SK-N-SH treated with all-trans-retinoic acid at 6 μM for 48 hours (cell line): ENCODE measurements around the gene TXN2.
"Not testable (repeated sequence)": the region's sequence is repeated elsewhere in the genome, so short reads cannot be mapped to it uniquely, and the experiment has no call there.

ENCODE experiments used
- ARNTL ChIP-seq: fragments of 450-650 bp; formaldehyde crosslinking; IDR thresholded peaks from 2 replicates; pipeline ENCODE4 v1.5.0; 2020; ENCODE audit warnings: low read depth, mild to moderate bottlenecking, moderate library complexity, borderline replicate concordance
- BACH2 ChIP-seq: fragments of 250-450 bp; sonication (Bioruptor Pico); IDR thresholded peaks from 2 replicates; pipeline ENCODE4 v1.9.0; 2021; ENCODE audit warnings: mild to moderate bottlenecking, borderline replicate concordance
- GLIS3 ChIP-seq: fragments of 250-450 bp; sonication (Bioruptor Pico); IDR thresholded peaks from 2 replicates; pipeline ENCODE4 v1.5.0; 2020; ENCODE audit warnings: mild to moderate bottlenecking, moderate library complexity
- OSR1 ChIP-seq: fragments of 250-450 bp; sonication (Bioruptor Pico); IDR thresholded peaks from 2 replicates; pipeline ENCODE4 v1.8.0; 2022; ENCODE audit warnings: moderate library complexity, mild to moderate bottlenecking, inconsistent platforms
- TOX ChIP-seq: fragments of 250-450 bp; sonication (Bioruptor Pico); IDR thresholded peaks from 2 replicates; pipeline ENCODE4 v1.8.0; 2021; ENCODE audit warnings: mild to moderate bottlenecking, moderate library complexity, borderline replicate concordance
- ZC3H10 ChIP-seq: fragments of 250-450 bp; sonication (Bioruptor Pico); IDR thresholded peaks from 2 replicates; pipeline ENCODE4 v1.5.1; 2021; ENCODE audit warnings: mild to moderate bottlenecking, moderate library complexity
- ZFP3 ChIP-seq: fragments of 250-450 bp; sonication (Bioruptor Pico); IDR thresholded peaks from 2 replicates; pipeline ENCODE4 v1.5.0; 2020; ENCODE audit warnings: mild to moderate bottlenecking, moderate library complexity
- ZFP30 ChIP-seq: fragments of 450-650 bp; formaldehyde crosslinking; IDR thresholded peaks from 2 replicates; pipeline ENCODE4 v1.5.0; 2022; ENCODE audit warnings: mild to moderate bottlenecking, moderate library complexity
- ZNF565 ChIP-seq: fragments of 450-650 bp; formaldehyde crosslinking; conservative IDR thresholded peaks from 2 replicates; pipeline ENCODE4 v1.5.0; 2020; ENCODE audit warnings: low read depth, mild to moderate bottlenecking, moderate library complexity
- ZNF70 ChIP-seq: fragments of 450-650 bp; formaldehyde crosslinking; IDR thresholded peaks from 2 replicates; pipeline ENCODE4 v1.5.0; 2020; ENCODE audit warnings: mild to moderate bottlenecking, moderate library complexity
- TF ChIP-seq, protein P1 (sequence below): fragments of 250-450 bp; sonication (Bioruptor Pico); IDR thresholded peaks from 2 replicates; pipeline ENCODE4 v1.8.0; 2020; ENCODE audit warnings: mild to moderate bottlenecking, moderate library complexity, borderline replicate concordance
- TF ChIP-seq, protein P2 (sequence below): fragments of 250-450 bp; sonication (Bioruptor Pico); IDR thresholded peaks from 2 replicates; pipeline ENCODE4 v1.5.1; 2020; ENCODE audit warnings: low read depth, mild to moderate bottlenecking, moderate library complexity
- TF ChIP-seq, protein P3 (sequence below): fragments of 250-450 bp; sonication (Bioruptor Pico); IDR thresholded peaks from 2 replicates; pipeline ENCODE4 v1.5.0; 2020; ENCODE audit warnings: mild to moderate bottlenecking, moderate library complexity
- TF ChIP-seq, protein P4 (sequence below): fragments of 250-450 bp; sonication (Bioruptor Pico); IDR thresholded peaks from 2 replicates; pipeline ENCODE4 v1.5.1; 2021; ENCODE audit warnings: mild to moderate bottlenecking, moderate library complexity

DNA sequence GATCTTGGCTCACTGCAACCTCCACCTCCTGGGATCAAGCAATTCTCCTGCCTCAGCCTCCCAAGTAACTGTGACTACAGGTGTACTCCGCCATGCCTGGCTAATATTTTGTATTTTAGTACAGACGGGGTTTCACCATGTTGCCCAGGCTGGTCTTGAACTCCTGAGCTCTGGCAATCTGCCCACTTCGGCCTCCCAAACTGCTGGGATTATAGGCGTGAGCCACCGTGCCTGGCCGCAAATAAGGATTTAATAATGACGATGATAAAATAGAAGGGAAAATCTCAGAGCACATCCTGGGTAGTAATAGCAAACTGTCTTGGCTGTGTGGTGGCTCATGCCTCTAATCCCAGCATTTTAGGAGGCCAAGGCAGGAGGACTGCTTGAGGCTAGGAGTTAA is 30.5 kb downstream of the TXN2 start:
- TF ChIP-seq ZC3H10 (CRISPR knock-in tag); ZFP30 (CRISPR knock-in tag); ZNF70 (CRISPR knock-in tag); GLIS3 (CRISPR knock-in tag); BACH2 (CRISPR knock-in tag); OSR1; ZFP3; ZNF565 (CRISPR knock-in tag); ARNTL (CRISPR knock-in tag); TOX (CRISPR knock-in tag): not testable (repeated sequence)
- TF ChIP-seq, protein P1, sequence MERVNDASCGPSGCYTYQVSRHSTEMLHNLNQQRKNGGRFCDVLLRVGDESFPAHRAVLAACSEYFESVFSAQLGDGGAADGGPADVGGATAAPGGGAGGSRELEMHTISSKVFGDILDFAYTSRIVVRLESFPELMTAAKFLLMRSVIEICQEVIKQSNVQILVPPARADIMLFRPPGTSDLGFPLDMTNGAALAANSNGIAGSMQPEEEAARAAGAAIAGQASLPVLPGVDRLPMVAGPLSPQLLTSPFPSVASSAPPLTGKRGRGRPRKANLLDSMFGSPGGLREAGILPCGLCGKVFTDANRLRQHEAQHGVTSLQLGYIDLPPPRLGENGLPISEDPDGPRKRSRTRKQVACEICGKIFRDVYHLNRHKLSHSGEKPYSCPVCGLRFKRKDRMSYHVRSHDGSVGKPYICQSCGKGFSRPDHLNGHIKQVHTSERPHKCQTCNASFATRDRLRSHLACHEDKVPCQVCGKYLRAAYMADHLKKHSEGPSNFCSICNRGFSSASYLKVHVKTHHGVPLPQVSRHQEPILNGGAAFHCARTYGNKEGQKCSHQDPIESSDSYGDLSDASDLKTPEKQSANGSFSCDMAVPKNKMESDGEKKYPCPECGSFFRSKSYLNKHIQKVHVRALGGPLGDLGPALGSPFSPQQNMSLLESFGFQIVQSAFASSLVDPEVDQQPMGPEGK (CRISPR knock-in tag), result not testable (repeated sequence)
- TF ChIP-seq, protein P2, sequence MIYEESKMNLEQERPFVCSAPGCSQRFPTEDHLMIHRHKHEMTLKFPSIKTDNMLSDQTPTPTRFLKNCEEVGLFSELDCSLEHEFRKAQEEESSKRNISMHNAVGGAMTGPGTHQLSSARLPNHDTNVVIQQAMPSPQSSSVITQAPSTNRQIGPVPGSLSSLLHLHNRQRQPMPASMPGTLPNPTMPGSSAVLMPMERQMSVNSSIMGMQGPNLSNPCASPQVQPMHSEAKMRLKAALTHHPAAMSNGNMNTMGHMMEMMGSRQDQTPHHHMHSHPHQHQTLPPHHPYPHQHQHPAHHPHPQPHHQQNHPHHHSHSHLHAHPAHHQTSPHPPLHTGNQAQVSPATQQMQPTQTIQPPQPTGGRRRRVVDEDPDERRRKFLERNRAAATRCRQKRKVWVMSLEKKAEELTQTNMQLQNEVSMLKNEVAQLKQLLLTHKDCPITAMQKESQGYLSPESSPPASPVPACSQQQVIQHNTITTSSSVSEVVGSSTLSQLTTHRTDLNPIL, result not testable (repeated sequence)
- TF ChIP-seq, protein P3, sequence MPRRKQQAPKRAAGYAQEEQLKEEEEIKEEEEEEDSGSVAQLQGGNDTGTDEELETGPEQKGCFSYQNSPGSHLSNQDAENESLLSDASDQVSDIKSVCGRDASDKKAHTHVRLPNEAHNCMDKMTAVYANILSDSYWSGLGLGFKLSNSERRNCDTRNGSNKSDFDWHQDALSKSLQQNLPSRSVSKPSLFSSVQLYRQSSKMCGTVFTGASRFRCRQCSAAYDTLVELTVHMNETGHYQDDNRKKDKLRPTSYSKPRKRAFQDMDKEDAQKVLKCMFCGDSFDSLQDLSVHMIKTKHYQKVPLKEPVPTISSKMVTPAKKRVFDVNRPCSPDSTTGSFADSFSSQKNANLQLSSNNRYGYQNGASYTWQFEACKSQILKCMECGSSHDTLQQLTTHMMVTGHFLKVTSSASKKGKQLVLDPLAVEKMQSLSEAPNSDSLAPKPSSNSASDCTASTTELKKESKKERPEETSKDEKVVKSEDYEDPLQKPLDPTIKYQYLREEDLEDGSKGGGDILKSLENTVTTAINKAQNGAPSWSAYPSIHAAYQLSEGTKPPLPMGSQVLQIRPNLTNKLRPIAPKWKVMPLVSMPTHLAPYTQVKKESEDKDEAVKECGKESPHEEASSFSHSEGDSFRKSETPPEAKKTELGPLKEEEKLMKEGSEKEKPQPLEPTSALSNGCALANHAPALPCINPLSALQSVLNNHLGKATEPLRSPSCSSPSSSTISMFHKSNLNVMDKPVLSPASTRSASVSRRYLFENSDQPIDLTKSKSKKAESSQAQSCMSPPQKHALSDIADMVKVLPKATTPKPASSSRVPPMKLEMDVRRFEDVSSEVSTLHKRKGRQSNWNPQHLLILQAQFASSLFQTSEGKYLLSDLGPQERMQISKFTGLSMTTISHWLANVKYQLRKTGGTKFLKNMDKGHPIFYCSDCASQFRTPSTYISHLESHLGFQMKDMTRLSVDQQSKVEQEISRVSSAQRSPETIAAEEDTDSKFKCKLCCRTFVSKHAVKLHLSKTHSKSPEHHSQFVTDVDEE (CRISPR knock-in tag), result not testable (repeated sequence)
- TF ChIP-seq, protein P4, sequence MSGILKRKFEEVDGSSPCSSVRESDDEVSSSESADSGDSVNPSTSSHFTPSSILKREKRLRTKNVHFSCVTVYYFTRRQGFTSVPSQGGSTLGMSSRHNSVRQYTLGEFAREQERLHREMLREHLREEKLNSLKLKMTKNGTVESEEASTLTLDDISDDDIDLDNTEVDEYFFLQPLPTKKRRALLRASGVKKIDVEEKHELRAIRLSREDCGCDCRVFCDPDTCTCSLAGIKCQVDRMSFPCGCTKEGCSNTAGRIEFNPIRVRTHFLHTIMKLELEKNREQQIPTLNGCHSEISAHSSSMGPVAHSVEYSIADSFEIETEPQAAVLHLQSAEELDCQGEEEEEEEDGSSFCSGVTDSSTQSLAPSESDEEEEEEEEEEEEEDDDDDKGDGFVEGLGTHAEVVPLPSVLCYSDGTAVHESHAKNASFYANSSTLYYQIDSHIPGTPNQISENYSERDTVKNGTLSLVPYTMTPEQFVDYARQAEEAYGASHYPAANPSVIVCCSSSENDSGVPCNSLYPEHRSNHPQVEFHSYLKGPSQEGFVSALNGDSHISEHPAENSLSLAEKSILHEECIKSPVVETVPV (CRISPR knock-in tag), result not testable (repeated sequence)
